ENCODE measurements around the gene RICTOR.
"Not testable (repeated sequence)": the region's sequence is repeated elsewhere in the genome, so short reads cannot be mapped to it uniquely, and the experiment has no call there.

The RICTOR gene

GRCh38 chr5:39053189-39053588, 21.0 kb downstream of the RICTOR start:
- Histone ChIP-seq H3K27me3 (ENCODE audit: control insufficient read depth in 1 of 2, insufficient read depth in 2 of 2, low read length in 2 of 2) (no peaks in the 10 kb centered on the region), H3K4me1 (ENCODE audit: insufficient read depth, low read length) (peaks cover 5% of the 10 kb centered on the region)

GRCh38 chr5:39052141-39052540, 22.1 kb downstream of the RICTOR start:
- no peak overlapping the region for H3K9ac ChIP-seq (ENCODE audit: low read length)
- no peaks in the 10 kb centered on the region for H3K27me3 ChIP-seq (ENCODE audit: control insufficient read depth in 1 of 2, insufficient read depth in 2 of 2, low read length in 2 of 2)
- H3K4me1 ChIP-seq (ENCODE audit: insufficient read depth, low read length), result peaks cover 4% of the 10 kb centered on the region
- H3K27ac ChIP-seq (ENCODE audit: low read depth, low read length), result no peak overlapping the region
- H3K36me3 ChIP-seq (ENCODE audit: insufficient read depth, low read length), result no peaks in the 10 kb centered on the region
- H3K9me3 ChIP-seq (ENCODE audit: low read length), result no peaks in the 10 kb centered on the region
- no peak overlapping the region for H3K4me3 ChIP-seq (ENCODE audit: low read depth in 1 of 2, low read length in 2 of 2)

More at GRCh38 chr5:39053189-39053588, 21.0 kb downstream of the RICTOR start:
- no peaks in the 10 kb centered on the region for H3K9me3 ChIP-seq (ENCODE audit: low read length)
- H3K27ac ChIP-seq (ENCODE audit: low read depth, low read length), result no peak overlapping the region
- no peak overlapping the region for H3K4me3 ChIP-seq (ENCODE audit: low read depth in 1 of 2, low read length in 2 of 2)
- no peak overlapping the region for H3K9ac ChIP-seq (ENCODE audit: low read length)
- H3K36me3 ChIP-seq (ENCODE audit: insufficient read depth, low read length), result no peaks in the 10 kb centered on the region

DNA sequence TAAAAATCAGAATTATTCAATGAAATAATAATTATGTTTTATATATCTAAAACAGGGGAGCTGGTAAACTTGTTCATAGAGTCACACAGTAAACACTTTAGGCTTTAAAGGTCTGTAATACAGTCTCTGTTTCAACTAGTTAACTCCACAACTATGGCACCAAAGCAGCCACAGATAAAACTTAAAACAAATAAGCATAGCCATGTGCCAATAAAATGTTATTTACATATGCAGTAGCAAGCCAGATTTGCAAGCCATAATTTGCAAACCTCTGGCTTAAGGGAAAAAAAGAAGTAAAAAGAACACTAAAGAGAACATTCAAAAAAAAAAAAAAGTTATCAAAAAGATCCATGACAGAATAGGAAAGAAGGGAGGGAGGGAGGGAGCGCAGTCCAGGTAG, 24.9 kb downstream of the RICTOR start:
- Histone ChIP-seq H3K9ac (ENCODE audit: low read length) (no peak overlapping the region), H3K4me1 (ENCODE audit: insufficient read depth, low read length) (peaks cover 4% of the 10 kb centered on the region), H3K4me3 (ENCODE audit: low read depth in 1 of 2, low read length in 2 of 2) (no peak overlapping the region), H3K27ac (ENCODE audit: low read depth, low read length) (no peak overlapping the region), H3K27me3 (ENCODE audit: control insufficient read depth in 1 of 2, insufficient read depth in 2 of 2, low read length in 2 of 2) (no peaks in the 10 kb centered on the region), H3K36me3 (ENCODE audit: insufficient read depth, low read length) (no peaks in the 10 kb centered on the region), H3K9me3 (ENCODE audit: low read length) (no peaks in the 10 kb centered on the region)

GRCh38 chr5:39040875-39041274, 33.3 kb downstream of the RICTOR start:
- no peaks in the 10 kb centered on the region for H3K9me3 ChIP-seq (ENCODE audit: low read length)
- no peaks in the 10 kb centered on the region for H3K27me3 ChIP-seq (ENCODE audit: control insufficient read depth in 1 of 2, insufficient read depth in 2 of 2, low read length in 2 of 2)
- H3K9ac ChIP-seq (ENCODE audit: low read length), result no peak overlapping the region
- no peaks in the 10 kb centered on the region for H3K4me1 ChIP-seq (ENCODE audit: insufficient read depth, low read length)
- H3K4me3 ChIP-seq (ENCODE audit: low read depth in 1 of 2, low read length in 2 of 2), result no peak overlapping the region
- H3K36me3 ChIP-seq (ENCODE audit: insufficient read depth, low read length), result no peaks in the 10 kb centered on the region
- no peak overlapping the region for H3K27ac ChIP-seq (ENCODE audit: low read depth, low read length)

- H3K36me3 ChIP-seq (ENCODE audit: insufficient read depth, low read length); H3K4me3 ChIP-seq (ENCODE audit: low read depth in 1 of 2, low read length in 2 of 2); H3K9ac ChIP-seq (ENCODE audit: low read length); H3K4me1 ChIP-seq (ENCODE audit: insufficient read depth, low read length); H3K27me3 ChIP-seq (ENCODE audit: control insufficient read depth in 1 of 2, insufficient read depth in 2 of 2, low read length in 2 of 2); H3K9me3 ChIP-seq (ENCODE audit: low read length); H3K27ac ChIP-seq (ENCODE audit: low read depth, low read length): not testable (repeated sequence)
These were observed 39.7 kb downstream of the RICTOR start for GRCh38 chr5:39034493-39034892.

DNA sequence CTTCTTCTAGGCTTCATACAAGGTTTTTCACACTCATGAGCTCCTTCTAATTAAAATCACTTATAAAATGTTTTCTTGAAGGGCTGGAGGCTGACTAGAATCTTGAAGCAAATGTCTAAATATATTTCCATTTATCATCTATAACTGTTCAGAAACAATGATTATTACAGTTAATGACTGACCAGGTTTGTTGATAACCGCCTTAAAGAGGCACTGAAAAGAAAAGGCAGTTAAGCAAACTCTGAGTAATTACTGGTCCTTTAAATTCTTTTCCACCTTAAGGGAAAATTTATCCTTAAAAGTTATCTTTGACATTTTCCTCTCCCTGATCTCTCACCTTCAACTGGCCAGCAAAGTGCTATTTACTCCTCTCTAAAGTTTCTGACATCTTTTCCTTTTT, 43.2 kb downstream of the RICTOR start:
- Histone ChIP-seq H3K27ac (ENCODE audit: low read depth, low read length) (no peak overlapping the region), H3K4me1 (ENCODE audit: insufficient read depth, low read length) (peaks cover 7% of the 10 kb centered on the region), H3K27me3 (ENCODE audit: control insufficient read depth in 1 of 2, insufficient read depth in 2 of 2, low read length in 2 of 2) (no peaks in the 10 kb centered on the region), H3K4me3 (ENCODE audit: low read depth in 1 of 2, low read length in 2 of 2) (no peak overlapping the region), H3K36me3 (ENCODE audit: insufficient read depth, low read length) (no peaks in the 10 kb centered on the region), H3K9me3 (ENCODE audit: low read length) (peaks cover 3% of the 10 kb centered on the region), H3K9ac (ENCODE audit: low read length) (no peak overlapping the region)

DNA sequence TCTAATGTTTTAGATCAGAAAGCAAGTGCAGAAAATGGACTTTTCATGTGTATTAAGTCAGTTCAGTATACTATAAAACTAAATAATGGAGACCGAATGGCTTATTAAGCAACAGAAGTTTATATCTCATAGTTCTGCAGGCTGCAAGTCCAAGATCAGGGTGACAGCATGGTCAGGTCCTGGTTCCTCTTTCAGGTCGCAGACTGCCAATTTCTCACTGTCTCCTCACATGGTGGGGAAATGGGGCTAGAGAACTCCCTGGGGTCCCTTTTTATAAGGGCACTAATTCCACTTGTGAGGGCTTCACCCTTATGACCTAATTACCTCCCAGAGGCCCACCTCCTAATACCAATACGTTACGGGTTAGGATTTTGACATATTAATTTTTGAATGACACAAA, 48.7 kb downstream of the RICTOR start:
- no peaks in the 10 kb centered on the region for H3K27me3 ChIP-seq (ENCODE audit: control insufficient read depth in 1 of 2, insufficient read depth in 2 of 2, low read length in 2 of 2)
- peaks cover 7% of the 10 kb centered on the region for H3K4me1 ChIP-seq (ENCODE audit: insufficient read depth, low read length)
- H3K27ac ChIP-seq (ENCODE audit: low read depth, low read length), result no peak overlapping the region
- H3K9me3 ChIP-seq (ENCODE audit: low read length), result peaks cover 3% of the 10 kb centered on the region
- no peaks in the 10 kb centered on the region for H3K36me3 ChIP-seq (ENCODE audit: insufficient read depth, low read length)
- no peak overlapping the region for H3K4me3 ChIP-seq (ENCODE audit: low read depth in 1 of 2, low read length in 2 of 2)
- H3K9ac ChIP-seq (ENCODE audit: low read length), result no peak overlapping the region

DNA sequence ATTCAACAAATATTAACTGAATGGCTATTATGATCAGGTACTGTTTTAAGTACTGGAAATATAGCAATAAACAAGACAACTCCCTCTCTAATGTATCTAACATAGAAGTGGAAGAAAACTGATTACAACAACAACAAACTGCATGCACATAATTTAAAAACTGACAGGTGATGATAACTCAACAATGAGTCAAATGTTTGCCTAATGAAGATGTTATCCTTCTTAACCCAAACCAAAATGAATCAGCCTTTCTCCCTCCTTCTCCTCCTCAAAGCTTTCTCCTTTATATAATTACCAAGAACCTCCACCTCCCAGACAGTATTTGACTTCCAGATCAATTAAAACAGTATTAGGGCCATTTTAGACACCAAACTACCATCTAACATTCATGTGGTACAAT, 49.3 kb downstream of the RICTOR start:
- Histone ChIP-seq H3K27me3 (ENCODE audit: control insufficient read depth in 1 of 2, insufficient read depth in 2 of 2, low read length in 2 of 2) (no peaks in the 10 kb centered on the region), H3K9ac (ENCODE audit: low read length) (no peak overlapping the region), H3K4me3 (ENCODE audit: low read depth in 1 of 2, low read length in 2 of 2) (no peak overlapping the region), H3K4me1 (ENCODE audit: insufficient read depth, low read length) (peaks cover 7% of the 10 kb centered on the region), H3K27ac (ENCODE audit: low read depth, low read length) (no peak overlapping the region), H3K36me3 (ENCODE audit: insufficient read depth, low read length) (no peaks in the 10 kb centered on the region), H3K9me3 (ENCODE audit: low read length) (peaks cover 3% of the 10 kb centered on the region)

DNA sequence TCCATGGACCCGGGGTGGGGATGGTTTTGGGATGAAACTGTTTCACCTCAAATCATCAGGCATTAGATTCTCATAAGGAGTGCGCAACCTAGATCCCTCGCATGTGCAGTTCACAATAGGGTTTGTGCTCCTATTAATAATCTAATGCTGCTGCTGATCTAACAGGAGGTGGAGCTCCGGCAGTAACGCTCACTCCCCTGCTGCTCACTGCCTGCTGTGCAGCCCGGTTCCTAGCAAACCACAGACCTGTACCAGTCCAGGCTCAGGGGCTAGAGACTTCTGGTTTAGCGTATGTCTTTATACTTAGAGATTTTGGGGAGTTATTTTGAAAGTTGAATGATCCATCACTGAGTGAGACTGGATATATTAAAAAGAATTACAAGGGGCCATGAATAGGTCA, 50.2 kb downstream of the RICTOR start:
- H3K9ac ChIP-seq (ENCODE audit: low read length), result no peak overlapping the region
- peaks cover 3% of the 10 kb centered on the region for H3K9me3 ChIP-seq (ENCODE audit: low read length)
- H3K4me3 ChIP-seq (ENCODE audit: low read depth in 1 of 2, low read length in 2 of 2), result no peak overlapping the region
- H3K27ac ChIP-seq (ENCODE audit: low read depth, low read length), result no peak overlapping the region
- peaks cover 7% of the 10 kb centered on the region for H3K4me1 ChIP-seq (ENCODE audit: insufficient read depth, low read length)
- H3K36me3 ChIP-seq (ENCODE audit: insufficient read depth, low read length), result peaks cover 4% of the 10 kb centered on the region
- H3K27me3 ChIP-seq (ENCODE audit: control insufficient read depth in 1 of 2, insufficient read depth in 2 of 2, low read length in 2 of 2), result no peaks in the 10 kb centered on the region

- Histone ChIP-seq H3K4me1 (ENCODE audit: insufficient read depth, low read length) (peaks cover 7% of the 10 kb centered on the region), H3K27ac (ENCODE audit: low read depth, low read length) (no peak overlapping the region), H3K4me3 (ENCODE audit: low read depth in 1 of 2, low read length in 2 of 2) (no peak overlapping the region)
These were observed 51.1 kb downstream of the RICTOR start for GRCh38 chr5:39023121-39023520.

GRCh38 chr5:39022151-39022550, 52.0 kb downstream of the RICTOR start:
- Histone ChIP-seq H3K9ac (ENCODE audit: low read length) (no peak overlapping the region), H3K27ac (ENCODE audit: low read depth, low read length) (no peak overlapping the region), H3K9me3 (ENCODE audit: low read length) (no peaks in the 10 kb centered on the region), H3K36me3 (ENCODE audit: insufficient read depth, low read length) (peaks cover 7% of the 10 kb centered on the region), H3K27me3 (ENCODE audit: control insufficient read depth in 1 of 2, insufficient read depth in 2 of 2, low read length in 2 of 2) (no peaks in the 10 kb centered on the region), H3K4me1 (ENCODE audit: insufficient read depth, low read length) (peaks cover 7% of the 10 kb centered on the region), H3K4me3 (ENCODE audit: low read depth in 1 of 2, low read length in 2 of 2) (no peak overlapping the region)

More at GRCh38 chr5:39023121-39023520, 51.1 kb downstream of the RICTOR start:
- Histone ChIP-seq H3K9me3 (ENCODE audit: low read length) (no peaks in the 10 kb centered on the region), H3K27me3 (ENCODE audit: control insufficient read depth in 1 of 2, insufficient read depth in 2 of 2, low read length in 2 of 2) (no peaks in the 10 kb centered on the region), H3K9ac (ENCODE audit: low read length) (no peak overlapping the region), H3K36me3 (ENCODE audit: insufficient read depth, low read length) (peaks cover 7% of the 10 kb centered on the region)

DNA sequence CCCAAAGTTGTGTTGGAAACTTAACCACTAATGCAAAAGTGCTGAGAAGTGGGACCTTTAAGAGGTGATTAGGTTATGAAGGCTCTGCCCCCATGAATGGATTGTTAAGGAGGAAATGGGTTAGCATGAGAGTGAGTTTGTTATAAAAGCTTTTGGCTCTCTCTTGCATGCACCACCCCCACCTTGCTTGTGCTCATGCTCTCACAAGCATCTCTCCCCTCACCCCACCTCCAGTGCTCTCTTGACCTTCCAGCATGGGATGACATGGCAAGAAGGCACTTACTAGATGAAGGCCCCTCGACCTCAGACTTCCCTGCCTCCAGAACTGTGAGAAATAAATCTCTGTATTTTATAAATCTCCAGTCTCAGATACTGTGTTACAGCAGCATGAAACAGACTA, 52.8 kb downstream of the RICTOR start:
- no peak overlapping the region for H3K27ac ChIP-seq (ENCODE audit: low read depth, low read length)
- peaks cover 7% of the 10 kb centered on the region for H3K36me3 ChIP-seq (ENCODE audit: insufficient read depth, low read length)
- H3K27me3 ChIP-seq (ENCODE audit: control insufficient read depth in 1 of 2, insufficient read depth in 2 of 2, low read length in 2 of 2), result no peaks in the 10 kb centered on the region
- no peak overlapping the region for H3K4me3 ChIP-seq (ENCODE audit: low read depth in 1 of 2, low read length in 2 of 2)
- no peaks in the 10 kb centered on the region for H3K9me3 ChIP-seq (ENCODE audit: low read length)
- peaks cover 7% of the 10 kb centered on the region for H3K4me1 ChIP-seq (ENCODE audit: insufficient read depth, low read length)
- no peak overlapping the region for H3K9ac ChIP-seq (ENCODE audit: low read length)

Data from muscle layer of colon (tissue), 2 donors.